Inflammatory macrophage treated with lipopolysaccharide for 4 hours (primary cell): ENCODE data around the gene UVRAG.

Experiments used
- DNase-seq: peaks from one replicate; pipeline ENCODE4 v3.0.0-alpha.2; 2020

The UVRAG gene

DNA sequence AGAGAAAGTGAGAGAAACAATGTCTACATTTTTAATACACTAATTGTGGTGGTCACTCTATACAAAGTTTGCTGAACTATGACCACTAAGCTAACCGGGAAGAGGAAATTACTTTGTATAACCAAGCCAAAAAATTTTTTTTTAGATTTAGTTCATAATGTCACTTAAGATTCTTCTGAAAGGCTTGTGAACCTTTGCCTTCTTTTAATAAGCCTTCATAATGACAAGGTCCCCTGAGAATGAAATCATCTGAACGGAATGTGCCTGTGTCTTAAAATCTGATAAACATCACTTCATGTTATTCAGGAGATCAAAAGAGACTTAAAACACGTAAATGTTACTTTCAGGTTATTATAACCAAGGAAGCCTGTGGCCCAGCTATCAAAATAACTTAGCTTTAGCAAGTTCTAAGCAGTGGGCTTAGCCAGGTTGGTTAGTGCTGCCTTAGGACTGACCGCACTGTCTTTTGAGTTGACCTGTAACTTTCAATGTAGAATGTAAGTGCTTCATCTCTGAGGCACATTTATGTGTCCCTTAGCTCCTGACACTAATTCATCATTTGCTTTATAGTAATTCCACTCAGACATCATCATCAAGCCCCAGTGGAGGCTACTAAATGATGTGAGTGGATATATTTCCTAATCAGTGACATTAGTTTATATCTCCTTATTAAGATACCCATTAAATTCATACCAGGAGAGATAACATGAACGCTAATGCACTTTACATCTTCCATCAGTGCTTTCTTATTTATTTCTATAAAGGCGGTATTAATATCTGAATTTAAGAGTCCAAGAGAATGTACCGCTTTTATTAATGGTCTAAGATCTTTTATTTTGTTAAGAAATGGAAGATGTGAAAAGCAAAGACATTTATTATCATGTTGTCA is 268.8 kb downstream of the UVRAG start:
- DNase-seq, result no peak

DNA sequence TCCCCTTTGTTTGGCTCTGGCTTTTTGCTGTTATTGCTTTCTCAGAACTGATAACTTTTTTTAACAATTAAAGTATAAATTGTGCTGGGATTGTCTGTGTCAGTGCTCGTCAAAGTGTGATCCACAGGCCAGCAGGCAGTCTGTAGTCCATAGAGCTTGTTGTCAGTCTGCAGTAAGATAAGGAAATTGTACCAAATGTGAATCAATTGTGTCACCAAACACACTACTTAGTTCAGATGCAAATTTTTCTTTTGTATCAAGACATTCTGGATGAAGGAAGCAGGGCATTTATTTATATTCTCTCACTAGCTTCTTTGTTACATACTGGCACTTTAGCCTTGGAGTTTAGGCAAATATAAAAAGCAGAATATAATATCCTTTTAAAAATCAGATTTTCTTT is 270.3 kb downstream of the UVRAG start:
- no peak for DNase-seq

DNA sequence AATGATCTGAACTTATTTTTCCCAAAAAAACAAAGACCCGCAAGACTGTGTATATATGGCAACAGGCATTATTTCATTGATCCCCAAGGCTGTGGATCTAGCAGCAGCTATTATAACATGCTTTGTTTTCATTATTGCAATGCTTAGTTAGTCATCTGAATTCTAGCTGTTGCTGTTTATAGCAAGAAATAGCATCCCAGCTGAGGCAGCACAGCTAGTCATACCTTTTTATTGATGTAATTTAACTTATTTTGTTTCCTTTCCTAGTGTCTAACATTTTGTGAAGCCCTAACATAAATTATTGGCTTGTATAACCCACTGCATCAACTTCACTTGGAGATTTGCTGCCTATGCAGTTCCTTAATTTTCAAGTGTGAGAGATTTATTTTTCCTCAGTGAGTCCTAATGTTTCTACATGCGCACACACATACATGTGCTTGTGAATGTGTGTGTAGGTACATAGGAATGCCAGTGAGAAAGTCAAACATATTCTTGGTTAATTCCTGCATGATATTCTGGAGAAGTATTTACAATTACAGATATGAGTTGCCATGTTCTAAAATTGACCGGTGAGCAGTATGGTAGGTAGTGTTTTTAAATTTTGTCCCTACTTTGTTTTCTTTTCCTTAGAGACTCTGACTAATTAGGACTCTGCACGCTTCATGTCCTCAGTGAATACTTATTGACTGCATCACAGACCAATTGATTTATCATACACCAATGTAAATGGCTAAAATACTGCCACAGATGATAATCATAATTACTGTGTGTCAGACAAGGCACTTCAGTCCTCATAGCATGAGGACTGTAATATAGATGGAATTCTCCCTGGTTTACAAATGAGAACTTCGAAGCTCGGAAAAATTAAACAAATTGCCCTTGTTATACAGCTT is 272.0 kb downstream of the UVRAG start:
- DNase-seq, result no peak

DNA sequence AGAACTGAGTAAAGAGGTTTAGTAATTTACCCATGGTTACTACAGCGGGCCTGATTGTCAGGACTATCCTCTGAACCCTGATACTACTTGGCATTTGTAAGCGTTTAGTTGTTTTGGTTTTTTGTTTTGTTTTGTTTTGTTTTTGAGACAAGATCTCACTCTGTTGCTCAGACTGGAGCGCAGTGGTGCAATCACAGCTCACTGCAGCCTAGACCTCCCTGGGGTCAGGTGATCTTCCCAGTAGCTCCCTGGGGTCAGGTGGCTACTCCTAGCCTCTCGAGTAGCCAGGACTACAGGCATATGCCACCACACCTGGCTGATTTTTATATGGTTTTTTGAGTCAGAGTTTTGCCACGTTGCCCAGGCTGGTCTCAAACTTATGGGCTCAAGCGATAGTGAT is 272.7 kb downstream of the UVRAG start:
- no peak for DNase-seq

DNA sequence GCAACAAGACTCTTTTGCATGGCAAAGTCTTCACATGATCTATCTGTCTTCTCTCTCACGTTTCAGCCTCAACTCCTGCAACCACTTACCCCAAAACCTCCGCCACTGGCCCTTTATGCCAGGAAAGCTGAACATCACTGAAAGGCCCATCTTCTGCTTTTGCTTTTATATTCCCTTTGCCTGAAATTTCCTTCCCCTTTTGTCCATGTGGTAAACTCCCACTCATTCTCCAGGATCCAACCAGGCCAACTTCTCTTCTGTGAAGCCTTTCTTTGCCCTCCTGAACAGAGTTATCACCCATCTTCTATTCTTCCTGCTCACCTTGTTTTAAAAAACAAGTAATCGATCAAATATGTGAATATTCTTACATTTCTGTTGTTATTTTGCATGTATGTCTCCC is 273.5 kb downstream of the UVRAG start:
- peak; percentile 34 for DNase-seq

DNA sequence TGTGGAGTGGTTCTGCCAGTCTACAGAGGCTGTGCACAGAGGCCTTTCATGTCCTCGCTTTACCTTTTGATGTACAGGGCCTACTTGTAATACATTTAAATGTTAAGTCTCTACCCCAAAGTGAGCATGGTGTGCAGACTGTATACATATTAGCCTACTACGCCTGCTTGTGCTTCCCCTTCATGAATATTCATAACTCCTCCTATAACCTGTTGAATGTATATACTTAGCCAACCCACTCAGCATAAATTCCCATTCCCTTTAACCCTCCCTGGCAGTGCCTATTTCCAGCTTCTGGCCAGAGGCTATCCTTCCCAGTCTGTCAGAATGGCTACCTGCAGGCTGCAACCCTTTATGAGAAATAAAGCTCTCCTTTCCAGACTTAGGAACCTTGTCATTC is 275.2 kb downstream of the UVRAG start:
- no peak for DNase-seq

DNA sequence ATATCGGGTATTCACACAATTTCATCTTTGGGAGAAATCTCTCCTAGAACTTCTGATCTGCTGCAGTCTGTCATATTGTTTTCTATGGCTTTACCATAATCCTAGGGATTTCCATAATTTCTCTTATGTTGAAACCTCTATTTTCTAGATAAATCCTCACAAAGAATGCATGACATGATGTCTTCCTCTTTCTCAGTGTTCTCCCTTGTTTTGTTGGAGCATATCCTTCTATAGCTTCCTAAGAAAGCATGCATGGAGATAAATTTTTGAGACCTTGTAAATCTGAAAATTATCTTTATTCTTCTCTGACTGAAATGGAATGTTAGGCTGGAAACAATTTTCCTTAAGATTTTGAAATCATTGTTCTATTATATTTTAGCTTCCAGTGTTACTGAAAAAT is 275.8 kb downstream of the UVRAG start:
- DNase-seq, result no peak

DNA sequence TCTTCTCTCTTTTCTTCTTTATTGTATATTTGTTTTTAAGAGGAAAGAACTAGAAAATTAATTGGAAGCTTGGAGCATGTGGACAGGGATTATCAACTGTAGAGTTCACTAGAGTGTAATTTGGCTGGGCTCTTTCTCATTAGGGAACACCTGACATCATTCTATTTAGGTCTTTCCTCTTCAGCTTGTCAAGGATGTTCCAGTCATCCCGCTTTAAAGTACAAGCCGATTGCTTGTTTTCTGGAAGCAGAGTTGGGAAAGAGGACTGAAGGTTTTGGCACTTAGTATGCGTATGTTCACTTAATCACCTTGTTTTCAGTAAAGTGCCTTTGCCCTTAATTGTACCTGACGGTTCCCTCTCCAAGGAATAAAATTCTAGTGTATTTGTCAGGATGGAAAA is 279.7 kb downstream of the UVRAG start:
- no peak for DNase-seq

DNA sequence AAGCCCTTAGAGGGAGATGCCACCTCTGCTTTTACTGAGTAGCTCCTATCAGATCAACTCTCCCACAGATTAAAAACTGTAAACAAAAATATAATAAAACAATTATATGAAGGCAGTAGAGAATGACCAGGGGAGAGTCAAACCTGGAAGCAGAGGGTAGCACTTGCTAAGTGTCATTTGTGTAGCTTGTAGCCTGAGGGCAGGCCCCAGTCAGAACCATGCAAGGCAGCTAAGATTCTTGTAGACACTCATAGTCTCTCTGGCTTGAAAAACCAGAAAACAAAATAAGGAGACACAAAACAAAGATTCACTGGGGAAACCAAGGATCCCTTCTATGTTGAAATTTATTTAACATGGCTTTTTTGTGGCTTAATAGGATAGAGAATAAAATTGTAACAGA is 280.9 kb downstream of the UVRAG start:
- DNase-seq, result no peak

DNA sequence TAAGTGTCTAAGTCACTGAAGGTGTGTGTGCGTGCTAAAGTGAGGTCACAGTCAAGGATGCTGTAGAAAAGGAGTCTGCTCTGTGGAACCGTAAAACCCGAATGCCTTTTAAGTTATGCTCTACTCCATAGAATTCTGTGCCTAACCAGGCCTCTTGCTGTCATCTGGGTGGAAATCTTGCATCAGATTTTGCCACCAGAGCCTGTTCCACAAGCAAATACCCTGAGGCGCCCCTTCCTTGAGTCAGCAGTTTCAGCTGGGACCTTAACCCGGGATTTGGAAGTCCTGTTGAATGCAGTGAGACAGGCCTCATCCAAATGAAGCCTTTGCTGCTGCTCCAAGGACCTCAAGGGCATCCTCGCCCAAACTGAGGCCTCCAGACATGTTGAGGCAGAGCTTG is 281.5 kb downstream of the UVRAG start:
- no peak for DNase-seq

DNA sequence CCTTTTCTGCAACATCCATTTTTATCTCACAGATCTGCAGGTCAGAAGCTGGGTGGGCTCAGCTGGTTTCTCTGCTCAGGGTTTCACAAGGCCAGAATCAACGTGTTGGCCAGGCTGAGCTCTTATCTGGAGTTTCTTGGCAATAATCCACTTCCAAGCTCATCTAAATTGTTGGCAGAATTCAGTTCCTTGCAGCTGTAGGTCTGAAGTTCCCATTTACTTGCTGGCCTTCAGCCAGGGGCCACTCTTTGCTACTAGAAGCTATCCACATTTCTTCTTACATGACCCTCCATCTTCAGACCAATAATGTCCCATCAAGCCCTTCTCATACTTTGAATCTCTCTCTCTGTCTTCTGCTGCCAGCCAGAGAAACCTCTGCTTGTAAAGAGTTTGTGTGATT is 287.8 kb downstream of the UVRAG start:
- no peak for DNase-seq

DNA sequence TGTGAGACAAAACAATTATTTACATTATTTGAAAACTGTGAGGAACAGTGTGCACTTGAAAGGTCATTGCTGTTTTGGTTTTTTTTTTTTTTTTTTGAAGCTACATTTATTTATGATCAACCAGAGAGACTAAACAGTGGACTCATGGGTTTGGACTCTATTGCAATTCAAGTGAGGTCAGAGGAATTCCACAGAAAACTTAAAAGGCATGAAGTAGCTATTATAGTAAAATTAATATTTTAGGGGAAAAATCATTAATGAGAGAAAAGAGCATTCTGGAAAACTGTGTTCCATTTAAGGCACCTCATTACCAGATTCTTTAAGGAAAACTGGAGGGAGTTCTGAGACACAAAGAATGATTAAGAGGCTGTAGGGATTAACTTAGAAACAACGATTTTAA is 288.4 kb downstream of the UVRAG start:
- DNase-seq, result no peak

DNA sequence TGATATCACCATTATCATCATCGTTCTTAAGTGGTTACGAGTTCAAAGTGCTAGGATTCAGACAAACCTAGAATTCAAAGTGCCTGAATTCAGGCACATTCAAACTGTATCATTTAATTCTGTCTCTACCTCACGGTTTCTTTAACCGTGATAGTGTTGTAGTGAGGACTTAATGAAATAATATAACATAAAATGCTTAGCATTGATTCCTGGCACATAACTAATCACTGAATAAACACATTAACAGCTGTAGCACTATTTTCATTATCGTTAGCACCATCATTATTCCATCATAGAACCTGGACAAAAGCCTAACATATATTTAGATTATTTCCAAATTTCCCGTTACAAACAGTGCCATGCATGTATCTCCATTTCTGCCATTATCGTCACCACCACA is 289.3 kb downstream of the UVRAG start:
- DNase-seq, result no peak

DNA sequence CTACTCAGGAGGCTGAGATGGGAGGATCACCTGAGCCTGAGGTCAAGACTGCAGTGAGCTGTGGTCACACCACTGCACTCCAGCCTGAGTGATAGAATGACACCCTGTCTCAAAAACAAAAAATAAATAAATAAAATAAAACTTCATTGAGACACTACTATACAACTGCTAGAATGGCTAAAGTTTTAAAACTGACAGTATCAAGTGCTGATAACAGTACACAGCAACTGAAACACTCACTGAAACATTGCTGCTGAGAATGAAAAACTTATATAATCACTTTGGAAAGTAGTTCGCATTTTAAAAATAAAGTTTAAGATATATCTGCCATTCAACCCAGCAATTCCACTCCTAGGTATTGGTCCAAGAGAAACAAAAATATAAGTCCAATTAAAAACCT is 290.6 kb downstream of the UVRAG start:
- no peak for DNase-seq

DNA sequence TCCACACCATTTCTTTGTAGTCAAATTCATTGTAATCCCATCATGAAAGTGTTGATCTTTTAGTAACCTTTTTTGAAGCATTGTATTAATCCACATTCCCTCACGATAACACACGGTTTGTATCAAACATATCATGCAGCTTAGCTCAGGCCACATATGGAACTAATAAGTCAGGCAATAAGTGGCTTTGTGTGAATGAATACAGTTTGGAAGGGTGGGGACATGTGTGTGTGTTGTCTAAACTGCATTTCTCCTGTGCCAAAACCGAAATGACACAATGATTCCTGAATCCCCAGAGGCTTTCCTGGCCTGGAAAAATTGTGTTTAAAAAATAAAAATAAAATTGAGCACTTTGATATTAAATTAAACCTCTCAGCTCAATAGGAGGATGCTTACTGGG is 293.0 kb downstream of the UVRAG start:
- DNase-seq, result no peak

DNA sequence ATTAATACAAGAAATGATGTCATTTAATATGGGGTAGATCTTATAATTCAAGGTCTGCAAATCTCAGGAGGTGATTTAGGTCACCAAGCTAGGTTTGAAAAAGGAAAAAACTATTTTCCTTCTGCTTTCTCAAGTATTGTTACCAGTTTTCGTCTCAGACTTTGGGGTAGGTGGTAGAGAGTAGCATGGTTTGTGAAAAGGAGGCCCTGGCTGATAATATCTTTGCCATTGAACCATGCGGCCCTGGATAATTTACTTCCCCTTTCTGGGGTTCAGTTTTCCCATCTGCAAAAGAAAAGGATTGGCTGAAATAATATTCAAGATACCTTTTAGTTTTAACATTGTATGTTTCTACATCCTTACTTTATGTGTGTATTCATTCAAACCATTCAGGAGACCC is 299.2 kb downstream of the UVRAG start:
- DNase-seq, result no peak

DNA sequence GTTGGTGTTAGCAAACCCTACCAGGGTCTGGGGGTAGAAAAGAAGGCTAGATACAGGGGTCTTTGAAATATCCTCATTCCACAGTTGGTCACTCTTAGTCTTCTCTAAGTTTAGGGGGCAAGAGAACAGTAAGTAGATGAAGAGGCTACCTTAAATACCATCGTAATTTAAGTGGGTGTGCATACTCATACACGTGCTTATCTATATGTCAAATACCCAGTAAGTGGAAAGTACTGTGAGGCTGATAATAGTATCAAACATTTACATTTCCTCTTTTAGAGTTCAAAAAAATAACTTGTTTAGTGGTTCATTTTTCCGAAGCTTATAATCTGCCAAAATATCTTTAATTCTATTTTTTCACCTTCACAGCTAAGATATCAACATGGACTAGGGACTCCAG is 300.5 kb downstream of the UVRAG start:
- DNase-seq, result no peak

DNA sequence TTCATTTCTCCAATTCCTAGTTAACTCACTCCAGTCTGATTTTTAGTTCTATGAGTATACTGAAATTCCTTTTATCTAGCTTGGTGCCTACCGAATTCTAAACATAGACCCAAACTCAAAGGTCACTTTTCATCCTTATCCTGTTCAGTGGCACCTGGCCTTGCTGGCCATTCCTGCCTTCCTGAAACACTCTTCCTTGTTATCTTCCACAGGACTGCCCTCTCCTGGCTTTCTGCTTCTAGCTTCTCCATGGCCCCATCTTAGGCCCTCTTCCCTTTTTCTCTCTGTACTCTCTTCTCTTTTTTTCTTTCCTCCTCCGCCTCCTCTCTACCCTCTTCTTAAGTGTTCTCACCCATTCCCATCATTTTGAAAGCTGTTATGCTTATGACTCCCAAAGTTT is 304.0 kb downstream of the UVRAG start:
- peak; percentile 39 for DNase-seq

DNA sequence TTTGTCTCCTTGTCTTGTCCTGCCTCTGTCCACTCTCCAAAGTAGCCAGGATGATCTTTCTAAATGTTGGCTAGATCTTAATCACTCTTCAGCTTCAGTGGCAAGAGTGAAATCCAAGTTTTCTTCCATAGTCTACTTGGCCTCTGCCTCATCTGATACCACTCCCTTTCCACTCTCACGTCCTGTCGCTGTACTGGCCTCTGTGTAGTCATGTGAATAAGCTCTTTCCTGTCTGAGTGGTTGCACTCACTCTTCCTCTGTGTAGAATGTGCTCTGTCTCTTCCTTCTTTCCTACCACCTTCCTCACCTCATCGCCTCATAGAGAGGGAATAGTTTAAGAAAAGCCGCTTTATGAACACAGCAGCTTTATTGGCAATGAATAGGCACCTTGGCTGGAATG is 304.8 kb downstream of the UVRAG start:
- no peak for DNase-seq

DNA sequence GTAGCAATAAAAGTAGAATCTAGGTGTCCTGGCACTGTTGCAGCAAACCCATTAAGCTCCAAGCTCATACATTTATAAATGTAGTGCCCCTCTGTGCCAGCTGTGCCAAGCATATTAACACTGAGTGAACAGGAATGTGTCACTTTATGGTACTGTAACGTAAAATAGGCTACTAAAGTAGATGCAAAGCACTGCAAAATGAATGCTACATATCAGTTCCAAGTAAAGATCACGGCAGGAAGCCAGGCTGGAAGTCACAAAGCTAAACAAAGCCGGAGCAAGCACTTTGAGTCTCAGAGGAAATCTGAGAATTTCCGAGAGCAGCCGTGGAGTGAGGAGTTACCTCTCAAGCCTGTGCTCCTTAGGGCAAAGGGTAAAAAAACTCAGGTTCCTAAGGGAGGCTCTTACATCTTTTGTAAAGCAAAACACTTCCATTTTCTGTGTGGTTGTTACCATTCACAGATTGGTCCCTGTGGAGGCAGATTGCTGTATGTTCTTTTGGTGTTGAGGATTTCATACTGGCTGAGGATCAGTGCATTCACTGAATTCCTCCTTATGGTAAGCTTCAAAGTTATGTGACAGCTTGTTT is 305.6 kb downstream of the UVRAG start:
- no peak for DNase-seq

DNA sequence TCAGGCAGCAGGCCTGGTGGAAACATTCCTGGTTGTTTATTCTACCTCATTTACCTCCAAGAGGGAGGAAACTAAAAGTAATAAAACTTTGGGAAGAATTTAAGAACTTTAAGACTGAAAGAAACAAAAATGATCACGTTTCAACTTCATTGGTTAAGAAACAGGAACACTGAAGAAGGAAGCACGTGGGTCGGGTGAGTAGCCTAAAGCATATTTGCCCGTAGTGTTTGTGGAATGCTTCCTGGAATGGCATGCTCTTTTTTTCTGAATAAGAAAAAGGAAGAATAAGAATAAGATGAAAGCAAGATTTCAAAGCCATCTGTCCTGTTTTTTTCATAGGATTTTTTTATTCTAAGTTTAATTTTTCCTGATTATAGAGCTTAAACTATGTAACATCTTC is 308.2 kb downstream of the UVRAG start:
- peak; percentile 36 for DNase-seq

DNA sequence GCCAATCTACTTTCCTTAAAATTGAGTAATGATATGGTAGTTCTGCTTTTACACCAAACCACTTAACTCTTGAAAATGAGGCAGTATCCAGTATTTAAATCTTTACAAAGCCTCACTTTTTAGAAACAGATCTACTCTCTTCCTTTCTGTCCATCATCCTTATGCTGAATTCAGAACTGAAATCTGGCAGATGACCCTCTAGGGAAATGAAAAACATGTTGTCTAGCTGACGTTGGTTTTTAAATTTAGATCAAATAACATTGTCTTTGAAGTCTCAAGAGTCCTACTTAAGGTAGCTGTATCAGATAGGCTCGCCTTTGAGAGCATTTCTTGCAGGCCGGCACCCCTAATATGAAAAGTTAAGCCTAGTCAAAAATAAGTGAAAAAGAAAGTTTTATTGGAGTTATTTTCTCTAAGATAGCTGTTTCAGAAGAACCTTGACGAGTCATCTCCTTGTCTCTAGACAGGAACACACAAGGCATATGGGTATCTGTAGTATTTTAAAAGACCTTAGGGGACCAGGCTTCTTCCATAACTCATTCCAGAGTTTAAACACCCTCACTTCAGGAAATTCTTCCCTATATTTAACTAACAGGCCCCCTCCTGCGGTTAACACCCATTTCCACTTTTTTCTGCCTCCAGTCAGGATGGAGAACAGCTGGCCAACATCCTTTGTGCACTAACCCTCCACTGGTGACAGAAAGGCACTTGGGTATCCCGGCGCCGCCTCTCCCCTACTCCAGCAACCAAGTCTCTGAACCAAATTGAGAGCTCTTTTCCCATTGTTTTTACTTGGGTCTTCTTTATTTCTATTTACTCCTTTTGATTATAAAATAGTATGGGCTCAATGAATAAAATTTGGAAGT is 310.1 kb downstream of the UVRAG start:
- peak; percentile 25 for DNase-seq

DNA sequence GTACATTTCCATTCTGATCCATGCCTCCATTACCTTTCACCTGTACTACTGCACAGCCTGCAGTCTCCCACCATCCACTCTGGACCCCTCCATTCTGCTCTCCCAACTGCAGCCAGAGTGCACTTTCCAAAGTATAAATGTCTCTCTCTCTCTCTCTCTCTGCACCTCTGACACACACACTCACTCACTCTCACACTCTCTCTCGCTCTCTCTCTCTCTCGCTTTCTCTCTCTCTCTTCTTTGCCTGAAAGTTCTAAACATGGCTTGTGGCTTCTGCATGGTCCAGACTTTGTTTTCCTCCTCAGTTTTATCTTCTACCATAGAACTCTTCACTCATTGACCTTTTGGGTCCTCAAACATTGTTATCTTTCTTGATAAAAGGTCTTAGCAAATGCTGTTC is 314.7 kb downstream of the UVRAG start:
- no peak for DNase-seq
